Daoy (cell line): ENCODE results near the gene AMH. TPM values are rescaled to one million over a fixed set of nuclear protein-coding genes. Genes with fewer than 3 reads are reported as not detected.
"Not testable (repeated sequence)": the region's sequence is repeated elsewhere in the genome, so short reads cannot be mapped to it uniquely, and the experiment has no call there.

ENCODE experiments used
- DNase-seq: peaks from one replicate; pipeline ENCODE4 v3.0.0-alpha.2; 2015; ENCODE audit warnings: low read depth
- total RNA-seq: library from RNA; depleted of rRNA; stranded (reverse); fragments of >200 nt; shearing (Covaris generic); gene quantifications from 2 replicates; pipeline ENCODE4 v1.2.3, GENCODE V29; 2014; rRNA removed

AMH gene
- 0.51 and 2.2 TPM in 2 replicates for total RNA-seq

- DNase-seq = peak; percentile 37
Observed at GRCh38 chr19:2249010-2249866, at the start of gene AMH. Gene AMH, plus strand, starts transcription at chr19:2249323. Its CDS starts 10 bp downstream, at chr19:2249333.

GRCh38 chr19:2199861-2200623, 49.1 kb upstream of the AMH start:
- DNase-seq = no peak

- not testable (repeated sequence) for DNase-seq
Observed at GRCh38 chr19:2200624-2201294, 48.4 kb upstream of the AMH start.

GRCh38 chr19:2201473-2202148, 47.5 kb upstream of the AMH start:
- no peak for DNase-seq

GRCh38 chr19:2202366-2202765, 46.8 kb upstream of the AMH start:
- no peak for DNase-seq

GRCh38 chr19:2207008-2207407, 42.1 kb upstream of the AMH start:
- no peak for DNase-seq

GRCh38 chr19:2207991-2208860, 40.9 kb upstream of the AMH start:
- peak; percentile 91 for DNase-seq

- DNase-seq = no peak
Observed at GRCh38 chr19:2208975-2209374, 40.1 kb upstream of the AMH start.

- DNase-seq = no peak
Observed at GRCh38 chr19:2209408-2209807, 39.7 kb upstream of the AMH start.

- no peak for DNase-seq
Observed at GRCh38 chr19:2210206-2210605, 38.9 kb upstream of the AMH start.

GRCh38 chr19:2210987-2211740, 38.0 kb upstream of the AMH start:
- no peak for DNase-seq

- no peak for DNase-seq
Observed at GRCh38 chr19:2212861-2213711, 36.0 kb upstream of the AMH start.

- DNase-seq = no peak
Observed at GRCh38 chr19:2213799-2214198, 35.3 kb upstream of the AMH start.

- DNase-seq = no peak
Observed at GRCh38 chr19:2214251-2214650, 34.9 kb upstream of the AMH start.

GRCh38 chr19:2215281-2215751, 33.8 kb upstream of the AMH start:
- DNase-seq = no peak

- DNase-seq = no peak
Observed at GRCh38 chr19:2216361-2217225, 32.5 kb upstream of the AMH start.

GRCh38 chr19:2217591-2217990, 31.5 kb upstream of the AMH start:
- DNase-seq = no peak

- DNase-seq = no peak
Observed at GRCh38 chr19:2219726-2220125, 29.4 kb upstream of the AMH start.
